Activated CD8-positive, alpha-beta memory T cell treated with anti-CD3 and anti-CD28 coated beads, Interleukin-2, amount 50 U/mL, for 4 hours (primary cell): ENCODE data around the gene ARHGEF4.
A peak's percentile ranks its signal among the peaks of the same experiment; 100 is the strongest.

ENCODE experiments used
- DNase-seq: peaks from one replicate; pipeline ENCODE4 v3.0.0-alpha.2; 2020

ARHGEF4 gene

GRCh38 chr2:131016826-131017741 lies 180.4 kb downstream of the ARHGEF4 start:
- no peak for DNase-seq

GRCh38 chr2:131022731-131023130 lies 186.0 kb downstream of the ARHGEF4 start:
- no peak for DNase-seq

- no peak for DNase-seq
Measured at GRCh38 chr2:131023758-131024157, 187.0 kb downstream of the ARHGEF4 start.

- DNase-seq, result no peak
Measured at GRCh38 chr2:131026919-131027318, 190.2 kb downstream of the ARHGEF4 start.

GRCh38 chr2:131027566-131028528 lies 191.1 kb downstream of the ARHGEF4 start:
- DNase-seq, result no peak

GRCh38 chr2:131029812-131030211 lies 193.1 kb downstream of the ARHGEF4 start:
- DNase-seq, result no peak

- DNase-seq, result no peak
Measured at GRCh38 chr2:131030478-131030971, 193.8 kb downstream of the ARHGEF4 start.

GRCh38 chr2:131031431-131031841 lies 194.7 kb downstream of the ARHGEF4 start:
- DNase-seq, result no peak

GRCh38 chr2:131031875-131032274 lies 195.2 kb downstream of the ARHGEF4 start:
- no peak for DNase-seq

- DNase-seq, result no peak
Measured at GRCh38 chr2:131032393-131032836, 195.7 kb downstream of the ARHGEF4 start.

- DNase-seq, result no peak
Measured at GRCh38 chr2:131033786-131034121, 197.0 kb downstream of the ARHGEF4 start.

GRCh38 chr2:131034122-131035051 lies 197.7 kb downstream of the ARHGEF4 start:
- peak; percentile 54 for DNase-seq

- DNase-seq, result no peak
Measured at GRCh38 chr2:131035112-131035825, 198.6 kb downstream of the ARHGEF4 start.

GRCh38 chr2:131035826-131036231 lies 199.1 kb downstream of the ARHGEF4 start:
- DNase-seq, result no peak

- DNase-seq, result no peak
Measured at GRCh38 chr2:131036269-131036668, 199.6 kb downstream of the ARHGEF4 start.

GRCh38 chr2:131036696-131037397 lies 200.1 kb downstream of the ARHGEF4 start:
- no peak for DNase-seq

GRCh38 chr2:131037398-131038257 lies 200.9 kb downstream of the ARHGEF4 start:
- no peak for DNase-seq

- DNase-seq, result no peak
Measured at GRCh38 chr2:131038258-131039100, 201.8 kb downstream of the ARHGEF4 start.

GRCh38 chr2:131039101-131039440 lies 202.4 kb downstream of the ARHGEF4 start:
- no peak for DNase-seq
